HepG2 (cell line): Measurements from ENCODE around the gene TRIM67. TPM values are rescaled to one million over a fixed set of nuclear protein-coding genes. Genes with fewer than 3 reads are reported as not detected.

ENCODE experiments used
- GLMP ChIP-seq: sonication (generic); formaldehyde crosslinking; IDR thresholded peaks from 2 replicates; pipeline ENCODE4 v1.9.0; 2021; ENCODE audit warnings: missing genetic modification reagents, mild to moderate bottlenecking, borderline replicate concordance
- HOXD1 ChIP-seq: sonication (generic); formaldehyde crosslinking; IDR thresholded peaks from 2 replicates; pipeline ENCODE4 v1.5.0; 2020; ENCODE audit warnings: missing genetic modification reagents
- KDM5A ChIP-seq: fragments of 200-600 bp; sonication (generic); IDR thresholded peaks from 2 replicates; pipeline ENCODE4 v1.7.0; 2018; ENCODE audit warnings: antibody characterized with exemption, mild to moderate bottlenecking, low read length, borderline replicate concordance
- PAWR ChIP-seq: sonication (generic); formaldehyde crosslinking; IDR thresholded peaks from 2 replicates; pipeline ENCODE4 v1.4.0; 2020; ENCODE audit warnings: missing genetic modification reagents, mild to moderate bottlenecking, borderline replicate concordance
- SALL1 ChIP-seq: sonication (generic); formaldehyde crosslinking; IDR thresholded peaks from 2 replicates; pipeline ENCODE4 v1.8.0; 2022; ENCODE audit warnings: mild to moderate bottlenecking, missing genetic modification reagents
- SIX4 ChIP-seq: sonication (generic); formaldehyde crosslinking; IDR thresholded peaks from 2 replicates; pipeline ENCODE4 v1.4.0; 2020; ENCODE audit warnings: missing genetic modification reagents
- SP2 ChIP-seq: sonication (generic); formaldehyde crosslinking; IDR thresholded peaks from 2 replicates; pipeline ENCODE4 v1.5.1; 2020; ENCODE audit warnings: mild to moderate bottlenecking, missing genetic modification reagents
- TEF ChIP-seq: sonication (generic); formaldehyde crosslinking; IDR thresholded peaks from 2 replicates; pipeline ENCODE4 v1.5.0; 2020; ENCODE audit warnings: missing genetic modification reagents
- ZBTB42 ChIP-seq: sonication (generic); formaldehyde crosslinking; IDR thresholded peaks from 2 replicates; pipeline ENCODE4 v1.5.0; 2020; ENCODE audit warnings: mild to moderate bottlenecking, missing genetic modification reagents
- ZFP62 ChIP-seq: sonication (generic); formaldehyde crosslinking; IDR thresholded peaks from 2 replicates; pipeline ENCODE4 v1.4.0; 2020; ENCODE audit warnings: missing genetic modification reagents
- ZNF382 ChIP-seq: sonication (generic); formaldehyde crosslinking; IDR thresholded peaks from 2 replicates; pipeline ENCODE4 v1.5.0; 2020; ENCODE audit warnings: missing genetic modification reagents, mild to moderate bottlenecking, borderline replicate concordance
- ZNF407 ChIP-seq: sonication (generic); formaldehyde crosslinking; IDR thresholded peaks from one replicate; pipeline ENCODE4 v1.5.1; 2020; ENCODE audit warnings: mild to moderate bottlenecking, missing genetic modification reagents; ENCODE audit errors: not compliant biosample characterization
- ZNF792 ChIP-seq: IDR thresholded peaks from 2 replicates; pipeline ENCODE4 v1.6.1; 2016
- ZNF83 ChIP-seq: sonication (generic); formaldehyde crosslinking; IDR thresholded peaks from 2 replicates; pipeline ENCODE4 v1.4.0; 2020; ENCODE audit warnings: missing genetic modification reagents, mild to moderate bottlenecking, borderline replicate concordance
- polyA plus RNA-seq, 8 experiments: library from polyadenylated mRNA; depleted of rRNA in 3 of 8; stranded (reverse) in 7 of 8; unstranded in 1 of 8; fragments of >200 nt; fragmentation: Illumina TruSeq in 4 of 8; extraction: Trizol in 4 of 8; gene quantifications; 2 replicates each; pipeline versions ENCODE4 v1.2.1 to v1.2.3, GENCODE V29; 2011 to 2016; ENCODE audit warnings: low read depth in 4 of 8, missing spikeins in 1 of 8, mixed read lengths in 1 of 8; ENCODE audit not compliant: insufficient read depth in 1 of 8
- total RNA-seq, 5 experiments: library from RNA; depleted of rRNA; stranded (reverse); fragments of >200 nt; fragmentation: Illumina TruSeq; extraction: Trizol; gene quantifications; 2 replicates each; pipeline ENCODE4 v1.2.3, GENCODE V29; 2016; ENCODE audit warnings: low read depth in 1 of 5
- TF ChIP-seq, protein P1 (sequence below): sonication (generic); formaldehyde crosslinking; IDR thresholded peaks from 2 replicates; pipeline ENCODE4 v1.4.0; 2020; ENCODE audit warnings: low read depth, mild to moderate bottlenecking, missing genetic modification reagents
- TF ChIP-seq, protein P2 (sequence below): sonication (generic); formaldehyde crosslinking; IDR thresholded peaks from 2 replicates; pipeline ENCODE4 v1.4.0; 2020; ENCODE audit warnings: missing genetic modification reagents

Gene TRIM67
- total and polyA plus RNA-seq, 2 of the 13 experiments (the other 11 are each of a cell fraction or from before 2014, with no cell fraction given), result not detected

- TF ChIP-seq ZNF83 (CRISPR knock-in tag), result 0 out of 2 replicates have a peak, but pooled peaks have one; percentile 33
- TF ChIP-seq HOXD1, result 0 out of 2 replicates have a peak, but pooled peaks have one; percentile 62
- peak; percentile 95 for TF ChIP-seq SALL1 (CRISPR knock-in tag)
- TF ChIP-seq ZNF382 (CRISPR knock-in tag), result no peak
- no peak for TF ChIP-seq PAWR (CRISPR knock-in tag)
- no peak for TF ChIP-seq ZFP62 (CRISPR knock-in tag)
- peak; percentile 33 for TF ChIP-seq ZNF407 (CRISPR knock-in tag)
- no peak for TF ChIP-seq GLMP (CRISPR knock-in tag)
- TF ChIP-seq, protein P1, sequence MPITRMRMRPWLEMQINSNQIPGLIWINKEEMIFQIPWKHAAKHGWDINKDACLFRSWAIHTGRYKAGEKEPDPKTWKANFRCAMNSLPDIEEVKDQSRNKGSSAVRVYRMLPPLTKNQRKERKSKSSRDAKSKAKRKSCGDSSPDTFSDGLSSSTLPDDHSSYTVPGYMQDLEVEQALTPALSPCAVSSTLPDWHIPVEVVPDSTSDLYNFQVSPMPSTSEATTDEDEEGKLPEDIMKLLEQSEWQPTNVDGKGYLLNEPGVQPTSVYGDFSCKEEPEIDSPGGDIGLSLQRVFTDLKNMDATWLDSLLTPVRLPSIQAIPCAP (CRISPR knock-in tag), result 0 out of 2 replicates have a peak, but pooled peaks have one; percentile 59
- TF ChIP-seq KDM5A, result no peak
- TF ChIP-seq TEF, result no peak
- TF ChIP-seq ZBTB42, result no peak
- TF ChIP-seq, protein P2, sequence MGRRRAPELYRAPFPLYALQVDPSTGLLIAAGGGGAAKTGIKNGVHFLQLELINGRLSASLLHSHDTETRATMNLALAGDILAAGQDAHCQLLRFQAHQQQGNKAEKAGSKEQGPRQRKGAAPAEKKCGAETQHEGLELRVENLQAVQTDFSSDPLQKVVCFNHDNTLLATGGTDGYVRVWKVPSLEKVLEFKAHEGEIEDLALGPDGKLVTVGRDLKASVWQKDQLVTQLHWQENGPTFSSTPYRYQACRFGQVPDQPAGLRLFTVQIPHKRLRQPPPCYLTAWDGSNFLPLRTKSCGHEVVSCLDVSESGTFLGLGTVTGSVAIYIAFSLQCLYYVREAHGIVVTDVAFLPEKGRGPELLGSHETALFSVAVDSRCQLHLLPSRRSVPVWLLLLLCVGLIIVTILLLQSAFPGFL, result no peak
- no peak for TF ChIP-seq SP2 (CRISPR knock-in tag)
- no peak for TF ChIP-seq SIX4 (CRISPR knock-in tag)
- TF ChIP-seq ZNF792 (CRISPR knock-in tag), result peak; percentile 65; the same call in 1 of the 2 replicates
Measured at GRCh38 chr1:231162297-231162969, 575 bp downstream of the TRIM67 start (continued).
